ENCODE data around the gene ZNF585A.
"Not testable (repeated sequence)": the region's sequence is repeated elsewhere in the genome, so short reads cannot be mapped to it uniquely, and the experiment has no call there.

The ZNF585A gene

DNA sequence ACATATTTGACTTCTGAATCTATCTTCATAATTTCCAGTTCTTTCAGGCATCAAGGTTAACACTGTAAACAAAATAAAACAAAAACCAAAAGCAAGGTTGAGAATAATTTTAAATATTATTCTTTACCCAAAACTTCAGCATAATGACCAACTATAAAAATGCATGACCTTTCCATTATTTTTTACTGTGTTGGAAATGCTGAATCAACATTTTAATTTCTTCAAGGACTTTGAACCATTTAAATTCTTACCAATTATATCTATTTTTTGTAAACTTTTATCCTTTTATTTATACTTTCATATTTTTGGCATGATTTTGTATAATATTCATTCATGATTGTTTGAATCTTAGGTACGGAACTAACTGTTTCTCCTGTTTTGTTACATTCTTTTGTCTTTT, 6.9 kb downstream of the ZNF585A start:
- no peak for DNase-seq (ENCODE audit: extremely low read depth, low read depth)
- TF ChIP-seq, protein P1, sequence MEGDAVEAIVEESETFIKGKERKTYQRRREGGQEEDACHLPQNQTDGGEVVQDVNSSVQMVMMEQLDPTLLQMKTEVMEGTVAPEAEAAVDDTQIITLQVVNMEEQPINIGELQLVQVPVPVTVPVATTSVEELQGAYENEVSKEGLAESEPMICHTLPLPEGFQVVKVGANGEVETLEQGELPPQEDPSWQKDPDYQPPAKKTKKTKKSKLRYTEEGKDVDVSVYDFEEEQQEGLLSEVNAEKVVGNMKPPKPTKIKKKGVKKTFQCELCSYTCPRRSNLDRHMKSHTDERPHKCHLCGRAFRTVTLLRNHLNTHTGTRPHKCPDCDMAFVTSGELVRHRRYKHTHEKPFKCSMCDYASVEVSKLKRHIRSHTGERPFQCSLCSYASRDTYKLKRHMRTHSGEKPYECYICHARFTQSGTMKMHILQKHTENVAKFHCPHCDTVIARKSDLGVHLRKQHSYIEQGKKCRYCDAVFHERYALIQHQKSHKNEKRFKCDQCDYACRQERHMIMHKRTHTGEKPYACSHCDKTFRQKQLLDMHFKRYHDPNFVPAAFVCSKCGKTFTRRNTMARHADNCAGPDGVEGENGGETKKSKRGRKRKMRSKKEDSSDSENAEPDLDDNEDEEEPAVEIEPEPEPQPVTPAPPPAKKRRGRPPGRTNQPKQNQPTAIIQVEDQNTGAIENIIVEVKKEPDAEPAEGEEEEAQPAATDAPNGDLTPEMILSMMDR (IDR thresholded peaks at IDR 0.05; ENCODE audit: low read depth, low read length): no peak

DNA sequence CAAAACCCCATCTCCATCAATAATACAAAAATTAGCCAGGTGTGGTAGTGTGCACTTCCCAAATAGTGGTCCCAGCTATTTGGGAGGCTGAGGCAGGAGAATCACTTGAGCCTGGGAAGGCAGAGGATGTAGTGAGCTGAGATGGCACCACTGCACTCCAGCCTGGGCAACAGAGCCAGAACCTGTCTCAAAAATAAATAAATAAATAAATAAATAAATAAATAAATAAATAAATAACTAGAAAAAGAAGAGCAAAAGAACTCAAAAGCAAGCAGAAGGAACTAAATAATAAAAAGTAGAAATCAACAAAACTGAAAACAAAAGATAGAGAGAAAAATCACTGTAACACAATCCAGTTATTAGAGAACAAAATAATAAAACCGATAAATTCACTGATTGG, 12.3 kb downstream of the ZNF585A start:
- TF ChIP-seq, protein P1 (IDR thresholded peaks at IDR 0.05; ENCODE audit: low read depth, low read length): no peak
- DNase-seq (ENCODE audit: extremely low read depth, low read depth): no peak

DNA sequence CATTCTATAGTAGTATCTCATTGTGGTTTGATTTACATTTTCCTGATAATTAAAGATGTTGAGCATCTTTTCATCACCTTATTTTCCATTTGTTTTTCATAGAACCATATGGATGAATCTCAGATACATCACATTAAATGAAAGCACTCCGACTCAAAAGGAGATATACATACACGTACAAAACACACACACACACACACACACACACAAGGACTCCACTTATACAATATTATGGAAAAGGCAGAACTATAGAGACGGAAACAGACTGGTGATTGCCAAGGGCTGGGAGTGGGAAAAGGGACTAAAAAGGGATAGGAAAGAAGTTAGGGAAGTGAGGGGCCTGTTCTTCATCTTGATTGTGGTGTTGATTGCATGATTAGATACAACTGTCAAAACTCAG, 24.3 kb downstream of the ZNF585A start:
- DNase-seq (ENCODE audit: extremely low read depth, low read depth): no peak
- TF ChIP-seq, protein P1 (IDR thresholded peaks at IDR 0.05; ENCODE audit: low read depth, low read length): no peak

DNA sequence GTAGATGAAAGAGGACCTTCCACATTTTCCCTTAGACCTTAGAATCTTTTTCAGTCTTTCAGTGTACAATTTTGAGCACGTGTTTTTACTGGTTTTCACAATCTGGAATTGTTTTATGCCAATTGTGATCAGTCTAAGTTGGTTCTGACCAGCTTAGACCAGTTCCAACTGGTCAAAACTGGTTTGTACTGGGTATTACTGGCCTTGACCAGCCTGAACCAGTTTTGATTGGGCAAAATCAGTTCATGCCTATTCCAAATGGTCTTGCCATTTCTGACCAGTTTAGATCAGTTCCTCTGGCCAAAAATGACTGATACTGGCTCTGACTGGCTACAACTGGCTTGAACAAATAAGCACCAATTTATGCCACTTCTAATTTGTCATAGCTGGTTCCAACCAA, 36.4 kb downstream of the ZNF585A start:
- TF ChIP-seq, protein P1 (IDR thresholded peaks at IDR 0.05; ENCODE audit: low read depth, low read length): no peak
- no peak for DNase-seq (ENCODE audit: extremely low read depth, low read depth)

DNA sequence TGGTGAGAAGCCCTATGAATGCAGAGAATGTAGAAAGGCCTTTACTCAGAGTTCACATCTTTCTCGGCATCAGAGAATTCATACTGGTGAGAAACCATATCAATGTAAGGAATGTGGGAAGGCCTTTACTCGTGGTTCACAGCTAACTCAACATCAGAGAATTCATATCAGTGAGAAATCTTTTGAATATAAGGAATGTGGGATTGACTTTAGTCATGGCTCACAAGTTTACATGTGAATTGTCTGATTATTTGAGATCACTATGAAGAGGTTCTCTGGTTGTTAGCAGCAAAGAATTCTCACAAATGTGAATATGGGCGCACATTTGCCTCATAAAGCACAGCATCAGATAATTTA, 43.7 kb downstream of the ZNF585A start:
- DNase-seq (ENCODE audit: extremely low read depth, low read depth): no peak
- TF ChIP-seq, protein P1 (IDR thresholded peaks at IDR 0.05; ENCODE audit: low read depth, low read length): no peak

DNA sequence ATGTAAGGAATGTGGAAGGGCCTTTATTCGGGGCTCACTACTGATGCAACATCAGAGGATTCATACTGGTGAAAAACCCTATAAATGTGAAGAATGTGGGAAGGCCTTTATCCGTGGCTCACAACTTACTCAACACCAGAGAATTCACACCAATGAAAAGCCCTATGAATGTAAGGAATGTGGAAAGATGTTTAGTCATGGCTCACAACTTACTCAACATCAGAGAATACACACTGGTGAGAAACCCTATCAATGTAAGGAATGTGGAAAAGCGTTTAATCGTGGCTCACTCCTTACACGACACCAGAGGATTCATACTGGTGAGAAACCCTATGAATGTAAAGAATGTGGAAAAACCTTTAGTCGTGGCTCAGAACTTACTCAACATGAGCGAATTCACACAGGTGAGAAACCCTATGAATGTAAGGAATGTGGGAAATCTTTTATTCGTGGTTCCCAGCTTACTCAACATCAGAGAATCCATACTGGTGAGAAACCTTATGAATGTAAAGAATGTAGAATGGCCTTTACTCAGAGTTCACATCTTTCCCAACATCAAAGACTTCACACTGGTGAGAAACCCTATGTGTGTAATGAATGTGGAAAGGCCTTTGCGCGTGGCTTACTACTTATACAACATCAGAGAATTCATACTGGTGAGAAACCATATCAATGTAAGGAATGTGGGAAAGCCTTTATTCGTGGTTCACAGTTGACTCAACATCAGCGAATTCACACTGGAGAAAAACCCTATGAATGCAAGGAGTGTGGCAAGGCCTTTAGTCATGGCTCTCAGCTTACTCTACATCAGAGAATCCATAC, 44.3 kb downstream of the ZNF585A start:
- DNase-seq (ENCODE audit: extremely low read depth, low read depth): no peak
- TF ChIP-seq, protein P1 (IDR thresholded peaks at IDR 0.05; ENCODE audit: low read depth, low read length): no peak

DNA sequence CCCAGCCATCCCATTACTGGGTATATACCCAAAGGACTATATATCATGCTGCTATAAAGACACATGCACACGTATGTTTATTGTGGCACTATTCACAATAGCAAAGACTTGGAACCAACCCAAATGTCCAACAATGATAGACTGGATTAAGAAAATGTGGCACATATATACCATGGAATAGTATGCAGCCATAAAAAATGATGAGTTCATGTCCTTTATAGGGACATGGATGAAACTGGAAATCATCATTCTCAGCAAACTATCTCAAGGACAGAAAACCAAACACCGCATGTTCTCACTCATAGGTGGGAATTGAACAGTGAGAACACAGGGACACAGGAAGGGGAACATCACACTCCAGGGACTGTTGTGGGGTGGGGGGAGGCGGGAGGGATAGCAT, 50.4 kb downstream of the ZNF585A start:
- DNase-seq (ENCODE audit: extremely low read depth, low read depth): not testable (repeated sequence)

DNA sequence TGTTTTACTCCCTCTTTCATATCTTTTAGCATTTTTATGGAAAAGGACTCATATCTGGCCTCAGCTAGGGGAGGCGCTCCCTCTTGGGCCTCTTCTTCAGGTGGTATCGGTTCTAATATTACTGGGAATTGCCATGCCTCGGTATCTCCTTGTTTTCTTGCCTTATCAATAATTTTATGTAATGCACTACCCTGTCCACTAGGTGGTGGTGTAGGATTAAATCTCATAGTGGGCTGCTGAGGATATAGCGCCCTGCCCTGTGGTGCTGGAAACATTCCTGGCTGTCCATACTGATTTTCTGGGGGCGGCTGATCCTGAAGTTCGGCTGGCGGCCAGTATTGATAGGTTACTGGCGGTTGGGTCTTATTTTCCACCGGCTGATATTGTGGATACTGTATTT, 58.5 kb downstream of the ZNF585A start:
- TF ChIP-seq, protein P1 (IDR thresholded peaks at IDR 0.05; ENCODE audit: low read depth, low read length): no peak
- DNase-seq (ENCODE audit: extremely low read depth, low read depth): no peak

DNA sequence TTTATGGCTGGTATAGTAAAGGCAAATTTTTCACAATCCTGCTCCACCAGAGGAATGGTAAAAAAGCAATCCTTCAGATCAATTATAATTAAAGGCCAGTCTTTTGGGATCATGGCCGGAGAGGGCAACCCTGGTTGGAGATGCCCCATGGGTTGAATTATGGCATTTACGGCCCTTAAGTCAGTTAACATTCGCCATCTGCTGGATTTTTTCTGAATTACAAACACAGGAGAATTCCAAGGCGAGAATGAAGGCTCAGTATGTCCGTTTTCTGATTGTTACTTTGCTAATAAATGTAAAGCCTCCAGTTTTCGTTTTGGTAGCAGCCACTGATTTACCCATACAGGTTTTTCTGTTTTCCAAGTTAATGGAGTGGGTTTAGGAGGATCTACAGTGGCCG, 60.7 kb downstream of the ZNF585A start:
- DNase-seq (ENCODE audit: extremely low read depth, low read depth): not testable (repeated sequence)

DNA sequence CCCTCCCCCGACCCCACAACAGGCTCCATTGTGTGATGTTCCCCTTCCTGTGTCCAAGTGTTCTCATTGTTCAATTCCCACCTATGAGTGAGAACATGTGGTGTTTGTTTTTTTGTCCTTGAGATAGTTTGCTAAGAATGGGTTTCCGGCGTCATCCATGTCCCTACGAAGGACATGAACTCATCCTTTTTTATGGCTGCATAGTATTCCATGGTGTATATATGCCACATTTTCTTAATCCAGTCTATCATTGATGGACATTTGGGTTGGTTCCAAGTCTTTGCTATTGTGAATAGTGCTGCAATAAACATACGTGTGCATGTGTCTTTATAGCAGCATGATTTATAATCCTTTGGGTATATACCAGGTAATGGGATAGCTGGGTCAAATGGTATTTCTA, 68.4 kb downstream of the ZNF585A start:
- not testable (repeated sequence) for DNase-seq (ENCODE audit: extremely low read depth, low read depth)

Measured in AG09319 (cell line).